Testis (tissue), 2 donors: ENCODE measurements around the gene TLX2.

Experiments
- POLR2A ChIP-seq: fragments of 450-650 bp; IDR thresholded peaks from one replicate; pipeline ENCODE4 v1.6.1; 2017; ENCODE audit warnings: antibody characterized with exemption, mild to moderate bottlenecking, moderate library complexity
- TF ChIP-seq, protein P1 (sequence below), 3 experiments: fragments of 450-650 bp in 2 of 3; fragments of 200-600 bp in 1 of 3; sonication (generic) in 1 of 3; IDR thresholded peaks; one replicate each; pipeline ENCODE4 v1.5.1; 2016 to 2019; ENCODE audit warnings: antibody characterized with exemption in 3 of 3, mild to moderate bottlenecking in 2 of 3, moderate library complexity in 1 of 3

- TF ChIP-seq, protein P1, sequence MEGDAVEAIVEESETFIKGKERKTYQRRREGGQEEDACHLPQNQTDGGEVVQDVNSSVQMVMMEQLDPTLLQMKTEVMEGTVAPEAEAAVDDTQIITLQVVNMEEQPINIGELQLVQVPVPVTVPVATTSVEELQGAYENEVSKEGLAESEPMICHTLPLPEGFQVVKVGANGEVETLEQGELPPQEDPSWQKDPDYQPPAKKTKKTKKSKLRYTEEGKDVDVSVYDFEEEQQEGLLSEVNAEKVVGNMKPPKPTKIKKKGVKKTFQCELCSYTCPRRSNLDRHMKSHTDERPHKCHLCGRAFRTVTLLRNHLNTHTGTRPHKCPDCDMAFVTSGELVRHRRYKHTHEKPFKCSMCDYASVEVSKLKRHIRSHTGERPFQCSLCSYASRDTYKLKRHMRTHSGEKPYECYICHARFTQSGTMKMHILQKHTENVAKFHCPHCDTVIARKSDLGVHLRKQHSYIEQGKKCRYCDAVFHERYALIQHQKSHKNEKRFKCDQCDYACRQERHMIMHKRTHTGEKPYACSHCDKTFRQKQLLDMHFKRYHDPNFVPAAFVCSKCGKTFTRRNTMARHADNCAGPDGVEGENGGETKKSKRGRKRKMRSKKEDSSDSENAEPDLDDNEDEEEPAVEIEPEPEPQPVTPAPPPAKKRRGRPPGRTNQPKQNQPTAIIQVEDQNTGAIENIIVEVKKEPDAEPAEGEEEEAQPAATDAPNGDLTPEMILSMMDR (IDR thresholded peaks at IDR 0.05) = no peak
- no peak for TF ChIP-seq POLR2A
These were observed 34.1 kb downstream of the TLX2 start for GRCh38 chr2:74548285-74548899.
